CD4-positive, alpha-beta T cell treated with Interleukin-2 at 100 ng/mL for 4 hours (primary cell): ENCODE data around the gene PRCC.
A peak's percentile ranks its signal among the peaks of the same experiment; 100 is the strongest.
"Not testable (repeated sequence)": the region's sequence is repeated elsewhere in the genome, so short reads cannot be mapped to it uniquely, and the experiment has no call there.

Experiments
- DNase-seq: peaks from one replicate; pipeline ENCODE4 v3.0.0-alpha.2; 2020; ENCODE audit warnings: low spot score

Gene PRCC

DNA sequence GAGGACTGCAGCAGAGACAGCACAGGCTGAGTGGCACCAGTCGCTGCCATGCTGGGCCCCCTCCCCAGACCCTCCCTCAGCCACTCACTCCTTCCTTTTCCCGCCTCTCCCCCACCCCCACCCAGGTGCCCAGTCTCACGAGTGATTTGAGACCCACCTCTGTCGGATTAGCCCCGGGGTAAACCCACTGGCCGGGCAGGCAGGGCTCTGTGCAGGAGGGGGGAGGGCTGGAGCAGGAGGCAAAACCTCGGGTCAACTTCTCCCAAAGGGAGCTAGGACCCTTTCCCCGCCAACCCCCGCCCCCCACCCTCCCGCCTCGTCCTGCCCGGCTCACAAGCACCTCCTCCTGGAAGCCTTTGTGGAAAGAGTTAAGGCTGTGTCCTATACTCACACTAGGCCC is 23.0 kb upstream of the PRCC start:
- DNase-seq: no peak

DNA sequence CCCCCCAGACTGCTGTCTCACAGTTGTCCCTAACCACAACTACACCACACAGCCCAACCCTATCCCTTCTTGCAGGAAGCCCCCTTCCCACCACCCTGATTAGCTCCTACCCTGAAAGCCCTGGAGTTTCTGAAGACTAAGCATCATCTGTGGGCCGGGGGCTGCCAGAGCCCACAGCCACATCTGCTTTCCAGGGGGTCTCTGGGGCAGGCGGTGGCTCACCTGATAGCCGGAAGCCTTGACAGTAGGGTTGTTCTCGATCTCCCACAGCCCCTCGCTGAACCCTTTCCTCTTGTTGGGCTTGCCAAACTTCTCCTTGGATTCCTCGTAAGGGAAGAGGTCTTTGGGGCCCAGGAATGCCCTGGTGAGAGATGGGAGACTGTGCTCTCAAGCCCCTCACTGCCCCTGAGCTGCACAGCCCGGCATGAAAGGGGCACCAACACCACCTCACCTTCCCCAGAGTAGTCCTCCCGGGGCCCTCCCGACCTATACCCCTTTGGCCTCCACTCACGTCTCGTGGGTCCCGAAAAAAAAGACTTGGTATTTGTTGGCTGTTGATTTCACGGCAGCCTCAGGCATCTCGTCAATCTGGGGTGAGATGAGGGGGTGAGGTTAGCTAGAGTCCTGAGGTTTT is 22.4 kb upstream of the PRCC start:
- no peak for DNase-seq

DNA sequence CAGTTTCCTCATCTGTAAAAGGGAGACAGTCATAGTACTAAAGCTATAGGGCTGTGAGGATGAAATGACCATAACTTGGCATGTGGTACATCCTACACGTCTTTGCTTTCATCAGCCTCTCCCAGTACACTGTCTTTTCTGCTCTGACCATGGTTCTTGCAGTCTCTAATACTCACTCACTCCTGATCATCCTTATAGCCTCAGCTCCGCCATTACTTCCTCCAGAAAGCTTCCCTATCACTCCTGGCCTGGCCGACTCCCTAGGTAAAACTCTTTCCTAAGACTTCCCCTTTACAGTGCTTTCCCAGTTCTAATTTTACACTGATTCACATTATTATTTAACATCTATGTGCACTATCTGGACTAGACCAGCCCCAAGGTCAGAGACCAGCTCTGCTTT is 21.5 kb upstream of the PRCC start:
- no peak for DNase-seq

DNA sequence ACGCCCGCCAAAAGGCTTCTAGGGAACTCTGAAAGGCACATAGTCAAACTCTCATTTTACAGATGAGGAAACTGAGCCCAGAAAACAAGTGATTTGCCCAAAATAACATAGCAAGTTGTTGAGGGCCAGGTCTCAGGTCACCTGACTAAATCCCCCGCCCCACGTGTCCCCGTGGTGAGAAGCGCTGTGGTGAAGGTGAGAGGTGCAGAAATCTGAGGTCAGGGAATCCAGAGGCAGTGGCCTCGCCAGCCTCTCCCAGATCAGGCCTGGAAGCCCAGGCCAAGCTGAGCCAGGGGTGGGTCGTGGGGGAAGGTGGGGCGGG is 21.0 kb upstream of the PRCC start:
- peak; percentile 34 for DNase-seq

DNA sequence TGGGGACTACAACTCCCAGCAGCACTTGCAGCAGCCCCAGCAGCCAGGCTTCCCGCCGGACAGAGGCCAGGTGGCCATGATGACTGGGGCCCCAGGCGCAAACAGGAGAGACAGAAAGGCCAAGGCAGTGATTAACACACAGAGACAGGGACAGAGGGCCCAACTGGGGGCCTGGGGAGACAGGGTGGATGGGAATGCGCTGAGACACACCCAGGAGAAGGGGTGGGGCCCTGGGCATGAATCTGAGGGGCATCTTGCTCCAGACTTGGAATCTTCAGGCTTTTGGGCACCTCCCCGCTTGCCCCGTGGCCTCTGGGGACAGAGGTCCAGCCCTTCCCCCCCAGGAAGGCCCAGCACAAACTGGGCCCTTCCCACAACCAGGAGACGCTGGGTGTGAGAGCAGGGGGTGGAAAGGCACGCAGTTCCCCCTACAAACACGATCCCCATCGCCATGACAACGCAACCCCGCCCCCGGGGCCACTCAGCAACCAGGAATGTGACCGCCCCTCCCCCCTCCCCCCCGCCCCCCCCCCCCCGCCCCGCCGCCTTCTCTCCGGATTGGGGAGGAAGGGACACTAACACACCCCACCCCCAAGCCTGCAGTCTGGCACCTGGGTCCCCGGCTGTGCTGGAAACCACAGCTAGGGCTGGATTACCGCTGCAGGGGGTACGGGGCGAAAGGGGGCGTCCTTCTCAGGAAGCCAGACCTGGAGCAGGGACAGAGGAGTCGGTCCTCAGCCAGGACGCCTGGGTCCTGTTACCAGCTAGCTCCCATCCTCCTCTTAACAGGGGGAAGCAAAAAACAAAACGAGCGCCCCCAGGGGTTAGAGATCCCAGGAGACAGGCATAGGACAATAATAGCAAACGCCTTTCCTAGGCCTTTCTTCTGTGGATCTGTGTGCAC is 20.4 kb upstream of the PRCC start:
- peak; percentile 88 for DNase-seq

GRCh38 chr1:156747742-156748669 is 19.3 kb upstream of the PRCC start:
- peak; percentile 56 for DNase-seq

GRCh38 chr1:156748670-156749418 is 18.5 kb upstream of the PRCC start:
- DNase-seq: no peak

GRCh38 chr1:156749419-156750118 is 17.8 kb upstream of the PRCC start:
- DNase-seq: no peak

GRCh38 chr1:156750191-156750672 is 17.1 kb upstream of the PRCC start:
- peak; percentile 54 for DNase-seq

DNA sequence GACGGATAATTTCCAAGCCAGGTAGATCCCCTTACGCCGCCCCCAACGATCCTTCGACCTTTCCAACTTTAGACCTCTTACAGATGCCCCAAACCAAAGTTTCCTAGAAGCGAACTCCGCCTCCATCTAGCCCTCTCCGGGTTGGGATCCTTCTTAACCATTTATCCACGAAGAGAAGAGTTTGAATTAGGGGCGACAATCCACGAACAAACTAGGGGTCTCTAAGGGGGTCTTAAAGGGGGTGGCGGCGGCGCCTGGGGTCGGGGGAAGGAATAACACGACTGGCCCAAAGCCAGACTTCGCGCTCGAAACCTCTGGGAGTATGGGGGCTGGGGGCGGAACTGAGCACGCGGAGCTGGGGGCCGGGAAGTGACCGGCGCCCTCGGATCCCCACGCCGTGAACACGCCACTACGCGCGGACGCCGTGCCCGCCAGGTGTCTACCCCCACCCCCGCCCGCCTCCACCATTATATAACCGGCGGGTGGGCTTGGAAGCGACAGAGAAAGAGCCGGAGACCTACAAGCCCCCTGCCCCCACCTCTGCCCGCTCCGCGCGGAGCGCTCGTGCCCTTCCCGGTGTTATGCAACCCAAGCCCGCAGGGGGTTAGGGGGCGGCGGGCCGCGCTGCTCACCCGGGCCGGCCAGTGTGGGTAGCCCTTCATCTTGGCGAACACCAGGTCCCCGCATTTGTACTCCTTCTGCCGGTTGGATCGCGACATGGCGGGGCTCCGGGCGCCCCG is 16.5 kb upstream of the PRCC start:
- no peak for DNase-seq

DNA sequence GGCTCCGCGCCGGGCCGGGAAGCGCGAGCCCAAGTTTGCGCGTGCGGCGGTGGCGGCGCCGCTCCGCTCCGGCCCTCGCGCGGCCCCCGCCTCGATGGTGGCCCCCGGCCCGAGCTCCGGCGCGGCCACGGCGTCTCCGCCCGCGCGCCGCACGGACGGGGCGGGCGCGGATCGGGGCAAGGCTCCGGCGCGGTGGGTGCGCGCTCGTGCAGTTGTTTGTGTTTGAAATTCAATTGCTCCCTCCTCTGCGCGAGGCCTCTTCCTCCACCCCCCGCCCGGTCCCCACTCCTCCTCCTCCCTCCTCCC is 15.9 kb upstream of the PRCC start, which contains the start of gene HDGF:
HDGF (minus strand) TSS at position 225 of the 306 bp plus-strand sequence. CDS start 246 bp downstream, outside the sequence.
- DNase-seq: no peak

- peak; percentile 97 for DNase-seq
Observed at GRCh38 chr1:156751757-156752481, 15.4 kb upstream of the PRCC start.

- no peak for DNase-seq
Observed at GRCh38 chr1:156752843-156753482, 14.4 kb upstream of the PRCC start.

DNA sequence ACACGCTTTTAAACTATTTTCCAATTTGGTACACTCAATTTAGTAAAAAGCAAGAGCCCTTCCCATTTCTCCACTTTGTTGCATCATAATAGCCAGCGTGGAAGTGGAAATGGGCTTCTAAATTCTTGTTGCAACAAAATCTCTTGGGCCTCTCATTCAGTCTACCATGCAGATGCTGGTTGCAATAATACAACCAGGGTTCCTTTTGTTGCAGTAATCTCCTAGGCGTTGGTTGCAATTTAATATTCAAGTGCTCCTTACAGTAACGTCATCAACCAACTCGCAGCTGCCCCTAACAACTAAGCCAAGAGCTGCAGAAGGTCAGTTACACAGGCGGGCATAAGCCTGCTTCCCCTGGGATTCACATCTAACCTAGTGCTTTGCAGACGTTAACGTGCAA is 13.1 kb upstream of the PRCC start:
- DNase-seq: no peak

- no peak for DNase-seq
Observed at GRCh38 chr1:156755527-156755950, 11.8 kb upstream of the PRCC start.

GRCh38 chr1:156756355-156756754 is 11.0 kb upstream of the PRCC start:
- no peak for DNase-seq

DNA sequence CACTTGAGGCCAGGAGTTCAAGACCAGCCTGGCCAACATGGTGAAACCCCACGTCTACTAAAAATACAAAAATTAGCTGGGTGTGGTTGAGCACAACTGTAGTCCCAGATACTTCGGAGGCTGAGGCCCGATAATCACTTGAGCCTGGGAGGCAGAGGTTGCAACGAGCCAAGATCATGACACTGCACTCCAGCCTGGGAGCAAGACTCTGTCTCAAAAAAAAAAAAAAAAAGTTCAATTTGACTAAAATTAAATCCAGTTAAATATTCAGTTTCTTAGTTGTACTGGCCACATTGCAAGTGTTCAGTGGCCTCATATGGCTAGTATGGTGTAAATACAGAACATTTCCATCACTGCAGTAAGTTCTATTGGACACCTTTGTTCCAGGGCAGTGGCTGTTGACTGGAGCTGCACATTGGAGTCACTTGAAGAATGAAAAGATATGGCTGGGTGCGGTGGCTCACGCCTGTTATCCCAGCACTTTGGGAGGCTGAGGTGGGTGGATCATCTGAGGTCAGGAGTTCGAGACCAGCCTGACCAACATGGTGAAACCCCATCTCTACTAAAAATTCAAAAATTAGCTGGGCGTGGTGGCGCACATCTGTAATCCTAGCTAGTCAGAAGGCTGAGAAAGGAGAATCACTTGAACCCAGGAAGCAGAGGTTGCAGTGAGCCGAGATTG is 9.6 kb upstream of the PRCC start:
- DNase-seq: not testable (repeated sequence)

DNA sequence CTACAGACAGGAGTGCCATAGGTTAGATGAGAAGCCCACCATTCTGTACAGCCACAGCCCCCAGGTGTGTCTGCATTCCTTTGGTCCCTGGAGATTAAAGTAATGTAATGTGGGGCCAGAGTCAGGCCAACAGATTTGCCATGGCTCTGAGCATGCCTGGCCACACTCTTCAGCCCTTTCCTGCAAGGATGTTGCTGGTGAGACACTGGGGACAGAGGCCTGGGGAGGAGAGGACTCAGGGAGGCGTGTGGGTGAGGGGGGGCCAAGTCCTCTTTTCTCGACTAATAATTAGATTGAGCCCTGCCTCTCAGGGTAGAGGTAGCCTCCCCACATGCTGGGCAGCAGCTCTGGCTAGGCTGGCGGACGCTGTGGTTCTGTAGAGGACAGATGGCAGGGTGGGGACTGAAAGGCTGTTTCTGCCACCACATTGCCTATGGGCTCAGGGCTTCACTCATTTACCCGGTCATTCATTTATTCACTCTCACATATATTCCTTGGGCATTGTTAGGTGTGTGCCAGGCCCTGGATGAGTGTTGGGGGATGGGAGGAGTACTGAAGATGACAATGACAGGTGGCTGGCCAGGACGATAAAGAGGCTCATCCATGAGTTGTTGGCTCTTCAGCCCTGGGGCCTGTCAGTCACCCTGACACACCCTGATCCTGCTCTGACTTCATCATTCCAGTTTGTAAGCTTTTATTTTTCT is 7.1 kb upstream of the PRCC start:
- DNase-seq: no peak
